Loucy (cell line): Measurements from ENCODE around the gene CHD9NB.

ENCODE experiments used
- CTCF ChIP-seq: fragments of 200-600 bp; sonication (generic); conservative IDR thresholded peaks from 2 replicates; pipeline ENCODE4 v1.5.1; 2014; ENCODE audit warnings: mild to moderate bottlenecking, antibody characterized with exemption, low read length
- EZH2phosphoT487 ChIP-seq: fragments of 200-600 bp; IDR thresholded peaks from 2 replicates; pipeline ENCODE4 v1.6.1; 2018; ENCODE audit warnings: antibody characterized with exemption, mild to moderate bottlenecking, moderate library complexity, borderline replicate concordance

GRCh38 chr16:53085369-53085843 is 32.7 kb upstream of the CHD9NB start:
- TF ChIP-seq CTCF = no peak
- TF ChIP-seq EZH2phosphoT487 = no peak
